ENCODE measurements around the gene RNF32. TPM values are rescaled to one million over a fixed set of nuclear protein-coding genes. Genes with fewer than 3 reads are reported as not detected.
A peak's percentile ranks its signal among the peaks of the same experiment; 100 is the strongest.
"Not testable (repeated sequence)": the region's sequence is repeated elsewhere in the genome, so short reads cannot be mapped to it uniquely, and the experiment has no call there.

Gene RNF32
- total RNA-seq, 4 donors from 2014 or later: 1.3 to 3.8 (median 2.1) TPM; not detected in 1

- Histone ChIP-seq H3K4me1 (peaks cover 0 to 21% (median 2%) of the 10 kb centered on the region in 4 donors), H3K27ac (peak overlapping the region in 3 of 4 donors; percentile 21 to 73 (median 43)), H3K27me3 (no peaks in the 10 kb centered on the region), H3K9me3 (no peaks in the 10 kb centered on the region), H3K4me3 (peak overlapping the region in 3 of 4 donors; percentile 16 to 64 (median 62)), H3K36me3 (no peaks in the 10 kb centered on the region)
- no peak for TF ChIP-seq CTCF (IDR thresholded peaks at IDR 0.05)
- no peak for TF ChIP-seq POLR2A (IDR thresholded peaks at IDR 0.05)
- peak in 2 of 3 donors; percentile 65 to 71 for DNase-seq
Observed at GRCh38 chr7:156616269-156617202, 24.0 kb upstream of the RNF32 start.

GRCh38 chr7:156617215-156617614, 23.4 kb upstream of the RNF32 start:
- H3K4me1 ChIP-seq: peaks cover 0 to 15% (median 2%) of the 10 kb centered on the region in 4 donors
- peak overlapping the region in 3 of 4 donors; percentile 16 to 64 (median 62) for H3K4me3 ChIP-seq
- peak overlapping the region in 3 of 4 donors; percentile 21 to 73 (median 43) for H3K27ac ChIP-seq
- DNase-seq: no peak
- no peaks in the 10 kb centered on the region for H3K9me3 ChIP-seq
- H3K27me3 ChIP-seq: no peaks in the 10 kb centered on the region
- no peaks in the 10 kb centered on the region for H3K36me3 ChIP-seq
- TF ChIP-seq POLR2A (IDR thresholded peaks at IDR 0.05) (peak in 1 of 2 donors; percentile 42), CTCF (IDR thresholded peaks at IDR 0.05) (no peak)

- no peaks in the 10 kb centered on the region for H3K36me3 ChIP-seq
- no peak for TF ChIP-seq CTCF (IDR thresholded peaks at IDR 0.05)
- TF ChIP-seq POLR2A (IDR thresholded peaks at IDR 0.05): no peak
- H3K4me3 ChIP-seq: no peak overlapping the region
- peaks cover 0 to 9% (median 2%) of the 10 kb centered on the region in 4 donors for H3K4me1 ChIP-seq
- no peaks in the 10 kb centered on the region for H3K9me3 ChIP-seq
- no peak overlapping the region for H3K27ac ChIP-seq
- no peaks in the 10 kb centered on the region for H3K27me3 ChIP-seq
- DNase-seq: no peak
Observed at GRCh38 chr7:156618078-156618779, 22.3 kb upstream of the RNF32 start.

- Histone ChIP-seq H3K9me3 (no peaks in the 10 kb centered on the region), H3K36me3 (no peaks in the 10 kb centered on the region), H3K27me3 (no peaks in the 10 kb centered on the region), H3K4me3 (no peak overlapping the region), H3K27ac (no peak overlapping the region), H3K4me1 (peaks cover 0 to 5% (median under 1%) of the 10 kb centered on the region in 4 donors)
- DNase-seq: no peak
- TF ChIP-seq CTCF (IDR thresholded peaks at IDR 0.05) (no peak), POLR2A (IDR thresholded peaks at IDR 0.05) (no peak)
Observed at GRCh38 chr7:156618780-156619367, 21.7 kb upstream of the RNF32 start.

- H3K36me3 ChIP-seq, DNase-seq, H3K27me3 ChIP-seq, H3K4me1 ChIP-seq, H3K27ac ChIP-seq, H3K4me3 ChIP-seq, H3K9me3 ChIP-seq: not testable (repeated sequence)
Observed at GRCh38 chr7:156619488-156620290, 20.9 kb upstream of the RNF32 start.

Measured in Peyer's patch (tissue), 4 donors.